Transverse colon (tissue), 4 donors: ENCODE measurements around the gene CWC27. TPM values are rescaled to one million over a fixed set of nuclear protein-coding genes. Genes with fewer than 3 reads are reported as not detected.

Experiments
- DNase-seq: peaks from one replicate; pipeline ENCODE4 v3.0.0-alpha.2; 2019
- H3K27ac ChIP-seq, 4 donors: fragments of 200-600 bp; sonication (generic); 2 replicates each; pipeline ENCODE4 v1.5.1; 2016 to 2018; ENCODE audit warnings: inconsistent platforms in 4 of 4
- H3K27me3 ChIP-seq: fragments of 200-600 bp; sonication (generic); 2 replicates; pipeline ENCODE4 v1.5.1; 2017; ENCODE audit warnings: inconsistent platforms
- H3K36me3 ChIP-seq, 4 donors: fragments of 200-600 bp; sonication (generic); 2 replicates each; pipeline ENCODE4 v1.5.1; 2017 to 2019; ENCODE audit warnings: inconsistent platforms in 4 of 4
- H3K4me1 ChIP-seq, 4 donors: fragments of 200-600 bp; sonication (generic); 2 replicates each; pipeline ENCODE4 v1.5.1; 2017 to 2020; ENCODE audit warnings: inconsistent platforms in 4 of 4
- H3K4me3 ChIP-seq, 4 donors: fragments of 200-600 bp; sonication (generic); 1 replicate in 1 of 4; 2 replicates in 3 of 4; pipeline versions ENCODE4 v1.5.1 to v1.6.1; 2017 to 2019; ENCODE audit warnings: inconsistent platforms in 4 of 4
- H3K9me3 ChIP-seq, 2 donors: fragments of 200-600 bp; sonication (generic); 2 replicates each; pipeline ENCODE4 v1.5.1; 2017 to 2019; ENCODE audit warnings: inconsistent platforms in 2 of 2
- CTCF ChIP-seq, 5 experiments: fragments of 200-600 bp in 3 of 5; fragments of 450-650 bp in 2 of 5; sonication (generic) in 3 of 5; IDR thresholded peaks; 1 replicate in 2 of 5; 2 replicates in 3 of 5; pipeline ENCODE4 v1.5.1; 2016 to 2017; ENCODE audit warnings: antibody characterized with exemption in 5 of 5, inconsistent platforms in 3 of 5, mild to moderate bottlenecking in 2 of 5, moderate library complexity in 1 of 5
- EP300 ChIP-seq: sonication (generic); formaldehyde crosslinking; IDR thresholded peaks from one replicate; pipeline ENCODE4 v1.6.1; 2017; ENCODE audit warnings: antibody characterized with exemption, low read depth
- POLR2A ChIP-seq: fragments of 450-650 bp; IDR thresholded peaks from one replicate; pipeline ENCODE4 v1.6.1; 2016; ENCODE audit warnings: antibody characterized with exemption, mild to moderate bottlenecking, moderate library complexity
- POLR2AphosphoS5 ChIP-seq, 3 donors: sonication (generic); formaldehyde crosslinking; IDR thresholded peaks; one replicate each; pipeline ENCODE4 v1.6.1; 2016; ENCODE audit warnings: antibody characterized with exemption in 3 of 3
- WGBS, 2 donors: methylation state at CpG; one replicate each; pipeline ENCODE4 v1.1.5; 2018; ENCODE audit warnings: low coverage in 1 of 2; 5-methylcytosine and 5-hydroxymethylcytosine counted together
- in situ Hi-C, 4 donors: fragments of 200-750 bp; cut with MboI; loops; one replicate each; pipeline versions ENCODE4 v1.15.0 to v1.15.1; 2017; ENCODE audit warnings: low sequenced_read_pairs in 3 of 4, low pct_ligation_motif_present in 1 of 4, low pct_unique_long_range_greater_than_20kb in 1 of 4
- intact Hi-C: fragments of 100-400 bp; cut with DNase I; formaldehyde crosslinking; loops from one replicate; pipeline ENCODE4 v1.15.1; 2023; ENCODE audit warnings: low total_unique reads
- total RNA-seq, 4 donors: library from RNA; depleted of rRNA; stranded (reverse); fragments of >200 nt; gene quantifications; one replicate each; pipeline ENCODE4 v1.1.0, GENCODE V29; 2016

CWC27 gene
- total RNA-seq, 4 donors from 2014 or later = 9.6 to 36.2 (median 15.6) TPM; not detected in 1

- 56% methylated on average over 1 of the region's 1 CpG; no CpG with 5 or more reads in 1 of the 2 donors for WGBS, 2 donors
- Histone ChIP-seq H3K4me3 (no peak overlapping the region), H3K9me3 (no peaks in the 10 kb centered on the region), H3K27me3 (no peaks in the 10 kb centered on the region), H3K27ac (peak overlapping the region in 1 of 4 donors; percentile 18), H3K4me1 (peaks cover 2 to 37% (median 13%) of the 10 kb centered on the region in 4 donors), H3K36me3 (no peaks in the 10 kb centered on the region)
- TF ChIP-seq CTCF (IDR thresholded peaks at IDR 0.05) (no peak), POLR2AphosphoS5 (IDR thresholded peaks at IDR 0.05) (no peak), EP300 (no peak), POLR2A (no peak)
- intact Hi-C loops (no loop called here), in situ Hi-C loops (no loop called here)
- peak; percentile 24 for DNase-seq
Measured at GRCh38 chr5:65010841-65011240, 242.1 kb downstream of the CWC27 start.

GRCh38 chr5:65012301-65012892, 243.7 kb downstream of the CWC27 start:
- Histone ChIP-seq H3K9me3 (no peaks in the 10 kb centered on the region), H3K4me1 (peaks cover 3 to 44% (median 13%) of the 10 kb centered on the region in 4 donors), H3K4me3 (no peak overlapping the region), H3K27ac (no peak overlapping the region), H3K27me3 (no peaks in the 10 kb centered on the region), H3K36me3 (no peaks in the 10 kb centered on the region)
- TF ChIP-seq POLR2AphosphoS5 (IDR thresholded peaks at IDR 0.05) = no peak
- no peak for TF ChIP-seq POLR2A
- no peak for TF ChIP-seq EP300
- intact Hi-C loops = no loop called here
- DNase-seq = no peak
- in situ Hi-C loops = no loop called here
- 62 to 73% methylated on average over 2 to 4 of the region's 4 CpGs for WGBS, 2 donors

GRCh38 chr5:65013166-65013565, 244.4 kb downstream of the CWC27 start:
- no peak overlapping the region for H3K4me3 ChIP-seq
- DNase-seq = no peak
- H3K36me3 ChIP-seq = no peaks in the 10 kb centered on the region
- in situ Hi-C loops = no loop called here
- WGBS, 2 donors = 87% methylated on average over 1 of the region's 1 CpG; no CpG with 5 or more reads in 1 of the 2 donors
- TF ChIP-seq POLR2A (no peak), EP300 (no peak), POLR2AphosphoS5 (IDR thresholded peaks at IDR 0.05) (no peak), CTCF (IDR thresholded peaks at IDR 0.05) (no peak)
- peaks cover 3 to 47% (median 13%) of the 10 kb centered on the region in 4 donors for H3K4me1 ChIP-seq
- H3K27ac ChIP-seq = peak overlapping the region in 1 of 4 donors; percentile 18
- no peaks in the 10 kb centered on the region for H3K27me3 ChIP-seq
- intact Hi-C loops = no loop called here
- no peaks in the 10 kb centered on the region for H3K9me3 ChIP-seq

GRCh38 chr5:65014769-65015168, 246.0 kb downstream of the CWC27 start:
- H3K27ac ChIP-seq = peak overlapping the region in 1 of 4 donors; percentile 31

More at GRCh38 chr5:65014769-65015168, 246.0 kb downstream of the CWC27 start:
- in situ Hi-C loops (no loop called here), intact Hi-C loops (no loop called here)
- no peaks in the 10 kb centered on the region for H3K36me3 ChIP-seq
- no peak for DNase-seq
- 71 to 75% methylated on average over 1 to 2 of the region's 2 CpGs for WGBS, 2 donors
- no peaks in the 10 kb centered on the region for H3K27me3 ChIP-seq
- no peaks in the 10 kb centered on the region for H3K9me3 ChIP-seq
- TF ChIP-seq POLR2AphosphoS5 (IDR thresholded peaks at IDR 0.05) (no peak), CTCF (IDR thresholded peaks at IDR 0.05) (no peak), POLR2A (no peak), EP300 (no peak)
- no peak overlapping the region for H3K4me3 ChIP-seq
- peaks cover 3 to 42% (median 10%) of the 10 kb centered on the region in 4 donors for H3K4me1 ChIP-seq
